ENCODE measurements around the gene NUDT14.

NUDT14 gene

GRCh38 chr14:105155681-105156413 lies 25.3 kb downstream of the NUDT14 start:
- DNase-seq = no peak

GRCh38 chr14:105155071-105155651 lies 26.0 kb downstream of the NUDT14 start:
- DNase-seq = no peak

GRCh38 chr14:105154476-105154871 lies 26.6 kb downstream of the NUDT14 start:
- DNase-seq = no peak

- no peak for DNase-seq
Measured at GRCh38 chr14:105153739-105154475, 27.2 kb downstream of the NUDT14 start.

GRCh38 chr14:105153331-105153731 lies 27.8 kb downstream of the NUDT14 start:
- no peak for DNase-seq

- no peak for DNase-seq
Measured at GRCh38 chr14:105152794-105153241, 28.3 kb downstream of the NUDT14 start.

GRCh38 chr14:105151838-105152793 lies 29.0 kb downstream of the NUDT14 start:
- no peak for DNase-seq

- DNase-seq = no peak
Measured at GRCh38 chr14:105151084-105151837, 29.9 kb downstream of the NUDT14 start.

GRCh38 chr14:105150368-105151083 lies 30.6 kb downstream of the NUDT14 start:
- no peak for DNase-seq

GRCh38 chr14:105150026-105150367 lies 31.1 kb downstream of the NUDT14 start:
- DNase-seq = no peak

- DNase-seq = no peak
Measured at GRCh38 chr14:105149146-105149781, 31.8 kb downstream of the NUDT14 start.

GRCh38 chr14:105148604-105149145 lies 32.4 kb downstream of the NUDT14 start:
- no peak for DNase-seq

GRCh38 chr14:105147671-105148603 lies 33.2 kb downstream of the NUDT14 start:
- no peak for DNase-seq

GRCh38 chr14:105146976-105147635 lies 34.0 kb downstream of the NUDT14 start:
- DNase-seq = no peak

GRCh38 chr14:105146181-105146975 lies 34.7 kb downstream of the NUDT14 start:
- DNase-seq = no peak

GRCh38 chr14:105145381-105146180 lies 35.5 kb downstream of the NUDT14 start:
- no peak for DNase-seq

Measured in suppressor macrophage treated with lipopolysaccharide for 1 hour (primary cell).